Coronary artery (tissue), 2 donors: ENCODE measurements around the gene NRAP.

Experiments used
- DNase-seq: peaks from one replicate; pipeline ENCODE4 v3.0.0-alpha.2; 2017; ENCODE audit warnings: low spot score
- H3K27ac ChIP-seq, 2 donors: fragments of 200-600 bp; sonication (generic); one replicate each; pipeline ENCODE4 v1.5.1; 2016 to 2019
- H3K4me3 ChIP-seq: fragments of 200-600 bp; sonication (generic); 2 replicates; pipeline ENCODE4 v1.5.1; 2016; ENCODE audit warnings: mild to moderate bottlenecking, moderate library complexity
- TF ChIP-seq, protein P1 (sequence below): fragments of 200-600 bp; sonication (generic); IDR thresholded peaks from one replicate; pipeline ENCODE4 v1.5.1; 2019; ENCODE audit warnings: antibody characterized with exemption

NRAP gene

DNA sequence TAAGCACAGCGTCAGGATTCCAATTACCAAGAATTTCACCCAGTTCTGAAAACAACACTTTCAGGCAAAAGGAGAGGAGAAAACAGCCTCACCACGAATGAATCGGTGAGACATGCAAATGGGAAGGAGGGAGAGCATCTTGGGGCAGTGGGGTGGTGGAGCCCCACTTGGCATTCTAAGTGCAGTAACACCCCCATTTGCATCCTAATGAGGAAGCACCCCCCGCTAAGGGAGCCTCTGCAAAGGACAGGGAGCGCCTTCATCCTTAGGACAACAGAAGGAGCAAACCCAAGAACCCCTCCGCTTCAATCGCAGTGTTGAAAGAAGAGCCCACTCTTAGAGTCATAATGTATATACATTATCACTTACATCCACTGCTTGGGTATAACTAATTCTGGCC lies 46.8 kb downstream of the NRAP start:
- Histone ChIP-seq H3K27ac (no peak overlapping the region), H3K4me3 (no peak overlapping the region)
- no peak for DNase-seq
- TF ChIP-seq, protein P1, sequence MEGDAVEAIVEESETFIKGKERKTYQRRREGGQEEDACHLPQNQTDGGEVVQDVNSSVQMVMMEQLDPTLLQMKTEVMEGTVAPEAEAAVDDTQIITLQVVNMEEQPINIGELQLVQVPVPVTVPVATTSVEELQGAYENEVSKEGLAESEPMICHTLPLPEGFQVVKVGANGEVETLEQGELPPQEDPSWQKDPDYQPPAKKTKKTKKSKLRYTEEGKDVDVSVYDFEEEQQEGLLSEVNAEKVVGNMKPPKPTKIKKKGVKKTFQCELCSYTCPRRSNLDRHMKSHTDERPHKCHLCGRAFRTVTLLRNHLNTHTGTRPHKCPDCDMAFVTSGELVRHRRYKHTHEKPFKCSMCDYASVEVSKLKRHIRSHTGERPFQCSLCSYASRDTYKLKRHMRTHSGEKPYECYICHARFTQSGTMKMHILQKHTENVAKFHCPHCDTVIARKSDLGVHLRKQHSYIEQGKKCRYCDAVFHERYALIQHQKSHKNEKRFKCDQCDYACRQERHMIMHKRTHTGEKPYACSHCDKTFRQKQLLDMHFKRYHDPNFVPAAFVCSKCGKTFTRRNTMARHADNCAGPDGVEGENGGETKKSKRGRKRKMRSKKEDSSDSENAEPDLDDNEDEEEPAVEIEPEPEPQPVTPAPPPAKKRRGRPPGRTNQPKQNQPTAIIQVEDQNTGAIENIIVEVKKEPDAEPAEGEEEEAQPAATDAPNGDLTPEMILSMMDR, result no peak

DNA sequence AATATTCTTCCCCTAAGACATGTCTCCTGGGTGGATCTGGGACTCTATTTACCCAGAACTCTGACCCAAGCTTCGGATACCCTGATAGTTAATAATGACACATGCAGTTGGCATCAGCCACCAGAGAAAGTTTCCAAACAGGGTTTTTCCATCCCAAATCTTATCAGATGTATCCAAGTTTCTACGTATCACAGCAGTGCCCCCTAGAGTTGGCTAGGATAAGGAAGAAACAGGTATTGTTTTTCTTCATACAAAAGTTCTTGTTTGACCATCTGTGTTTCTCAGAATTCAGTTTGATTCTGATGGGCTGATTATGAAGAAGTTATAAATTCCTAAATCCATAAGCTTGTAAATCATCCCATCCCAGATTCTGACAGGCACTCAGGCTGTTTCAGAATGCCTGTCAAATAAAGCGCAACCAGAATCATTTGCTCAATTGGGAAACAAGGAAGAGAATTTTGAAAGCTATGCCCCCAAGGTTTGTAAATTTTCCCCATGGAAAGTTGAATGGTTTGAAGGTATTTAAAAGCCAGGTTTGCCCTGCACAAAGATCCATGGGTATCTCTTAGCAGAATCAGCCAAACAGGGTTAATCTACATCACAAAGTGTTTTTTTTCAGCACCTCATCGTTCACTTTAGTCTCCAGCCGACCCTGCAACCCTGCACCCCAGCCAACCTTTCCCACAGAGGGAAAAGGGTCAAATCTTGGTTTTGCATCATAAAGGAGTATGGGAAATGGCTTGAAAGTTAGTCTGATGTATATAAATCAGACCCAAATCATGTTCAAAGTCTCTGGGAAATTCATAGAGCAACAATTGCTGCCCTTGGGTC lies 47.4 kb downstream of the NRAP start:
- Histone ChIP-seq H3K4me3 (no peak overlapping the region), H3K27ac (no peak overlapping the region)
- TF ChIP-seq, protein P1, result no peak
- DNase-seq, result no peak

DNA sequence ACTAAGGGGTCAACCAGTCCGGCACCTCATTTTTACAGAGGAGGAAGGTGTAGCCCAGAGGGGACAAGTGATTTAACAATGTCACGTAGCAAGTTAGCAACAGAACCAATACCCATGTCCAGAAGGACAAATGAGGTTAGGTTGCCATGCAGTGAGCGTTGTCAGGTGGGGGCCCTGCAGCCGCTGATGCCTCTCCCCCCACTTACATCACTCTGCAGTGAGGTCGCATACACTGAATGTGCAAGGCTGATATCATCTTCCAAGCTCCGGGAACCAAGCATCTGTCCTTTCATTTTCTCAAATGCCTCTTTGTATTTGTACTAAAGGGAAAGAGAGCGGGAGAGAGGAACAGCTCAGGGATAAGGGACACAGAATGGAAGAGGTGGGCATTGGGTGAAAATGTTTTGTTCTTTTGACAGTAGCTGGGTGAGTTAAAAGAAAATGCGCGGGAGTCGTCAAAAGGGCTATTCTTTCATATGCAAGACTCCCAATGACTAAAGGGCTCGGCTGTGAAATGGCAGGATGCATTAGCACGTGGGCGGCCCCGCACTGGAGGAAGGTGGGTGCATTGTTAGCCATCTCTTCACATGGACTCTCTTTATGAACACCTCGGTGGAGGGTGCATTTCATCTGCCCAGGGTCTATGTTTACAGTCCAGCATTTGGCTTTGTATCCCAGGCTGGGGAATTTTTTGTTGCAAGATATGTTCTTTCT lies 49.7 kb downstream of the NRAP start:
- Histone ChIP-seq H3K4me3 (no peak overlapping the region), H3K27ac (no peak overlapping the region)
- DNase-seq, result no peak
- TF ChIP-seq, protein P1, result no peak

DNA sequence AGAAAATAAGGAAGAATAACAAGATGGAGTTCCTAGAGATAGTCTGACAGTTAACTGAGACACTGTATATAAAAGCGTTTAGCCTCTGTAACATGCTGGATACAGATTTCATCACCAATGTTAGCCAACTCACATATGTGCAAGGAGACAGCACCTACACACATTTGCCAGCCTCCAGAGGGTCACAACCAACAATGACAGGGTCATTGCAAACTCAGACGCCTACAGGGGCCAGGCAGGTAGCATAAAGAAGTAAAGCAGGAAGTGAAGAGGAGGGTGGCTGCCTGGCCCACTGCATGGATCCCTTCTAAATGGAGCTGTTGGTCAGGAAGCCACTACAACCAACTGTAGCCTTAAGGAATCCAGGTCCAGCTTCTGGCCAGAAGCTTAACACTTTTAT lies 50.4 kb downstream of the NRAP start:
- DNase-seq, result no peak
- TF ChIP-seq, protein P1, result no peak
- no peak overlapping the region for H3K4me3 ChIP-seq
- H3K27ac ChIP-seq, result no peak overlapping the region

DNA sequence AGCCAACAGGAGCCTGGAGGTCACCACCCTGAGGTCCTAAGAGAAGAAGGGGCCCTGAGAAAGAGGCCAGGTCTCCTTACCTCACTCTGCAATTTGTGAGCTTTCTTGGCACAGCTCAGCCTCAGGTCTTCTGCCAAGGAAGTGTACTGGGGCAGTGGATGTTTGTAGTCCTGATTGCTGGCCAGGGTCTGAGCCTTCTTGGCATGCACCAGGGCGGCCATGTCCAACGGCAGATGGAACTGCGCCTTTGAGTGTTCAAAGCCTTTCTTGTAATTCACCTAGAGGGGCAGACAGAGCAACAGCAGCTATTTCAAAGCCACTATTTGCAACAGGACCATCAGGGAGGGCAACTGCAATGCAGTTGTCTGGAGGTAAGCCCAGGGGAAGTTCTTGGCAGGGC lies 51.7 kb downstream of the NRAP start:
- TF ChIP-seq, protein P1, result no peak
- Histone ChIP-seq H3K4me3 (no peak overlapping the region), H3K27ac (no peak overlapping the region)
- no peak for DNase-seq

DNA sequence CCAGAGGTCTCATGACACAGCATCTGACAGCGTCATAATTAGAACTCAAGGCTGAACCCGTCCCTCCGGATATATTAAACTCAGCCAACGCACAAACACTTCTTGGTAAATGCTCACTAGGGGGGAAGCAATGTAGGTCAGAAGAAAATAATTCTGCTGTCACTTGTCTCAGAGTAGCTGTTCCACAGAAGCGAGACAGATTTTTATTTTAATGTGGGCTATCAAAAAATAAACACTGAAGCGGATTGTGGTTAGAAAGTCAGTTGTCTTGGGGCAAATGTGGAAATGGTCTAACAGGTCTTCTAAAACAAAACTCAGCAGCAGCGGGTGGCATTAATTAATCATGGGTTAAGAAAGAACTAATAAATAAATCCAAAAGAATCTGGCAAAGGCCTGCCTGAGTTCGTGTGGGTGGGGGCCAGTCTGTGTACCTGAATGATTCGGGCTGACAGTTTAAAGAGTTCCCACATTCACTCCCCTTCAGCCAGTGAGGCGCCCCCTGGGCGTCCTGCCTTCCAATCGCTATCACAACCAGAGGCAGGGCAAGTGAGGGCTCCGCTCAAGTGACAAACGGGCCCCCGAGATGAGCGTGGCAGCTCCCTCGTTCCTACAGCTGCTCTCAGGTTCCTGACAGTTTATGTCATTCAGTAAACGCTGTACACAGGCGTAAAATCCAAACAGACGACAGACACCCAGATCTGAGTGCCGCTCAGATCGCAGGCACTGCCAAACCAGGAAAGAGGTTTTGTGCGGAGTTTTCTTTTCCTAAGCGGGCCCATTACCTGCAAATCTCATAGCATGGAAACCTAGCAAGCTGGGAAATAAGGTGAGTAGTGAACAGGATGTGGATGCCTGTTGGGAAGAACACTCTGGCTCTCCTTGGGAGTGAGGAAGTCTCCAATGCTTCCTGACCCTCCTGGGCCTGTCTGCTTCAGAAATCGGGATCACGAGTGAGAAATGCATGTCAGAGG lies 52.9 kb downstream of the NRAP start:
- no peak for DNase-seq
- no peak overlapping the region for H3K4me3 ChIP-seq
- H3K27ac ChIP-seq, result no peak overlapping the region
- TF ChIP-seq, protein P1, result no peak
